ENCODE results near the gene MRPL43. TPM values are rescaled to one million over a fixed set of nuclear protein-coding genes. Genes with fewer than 3 reads are reported as not detected.

MRPL43 gene
- total and polyA plus RNA-seq, 2 donors (not counting 3 experiments of a cell fraction or from before 2014, with no cell fraction given): 75.0 to 144 TPM

DNA sequence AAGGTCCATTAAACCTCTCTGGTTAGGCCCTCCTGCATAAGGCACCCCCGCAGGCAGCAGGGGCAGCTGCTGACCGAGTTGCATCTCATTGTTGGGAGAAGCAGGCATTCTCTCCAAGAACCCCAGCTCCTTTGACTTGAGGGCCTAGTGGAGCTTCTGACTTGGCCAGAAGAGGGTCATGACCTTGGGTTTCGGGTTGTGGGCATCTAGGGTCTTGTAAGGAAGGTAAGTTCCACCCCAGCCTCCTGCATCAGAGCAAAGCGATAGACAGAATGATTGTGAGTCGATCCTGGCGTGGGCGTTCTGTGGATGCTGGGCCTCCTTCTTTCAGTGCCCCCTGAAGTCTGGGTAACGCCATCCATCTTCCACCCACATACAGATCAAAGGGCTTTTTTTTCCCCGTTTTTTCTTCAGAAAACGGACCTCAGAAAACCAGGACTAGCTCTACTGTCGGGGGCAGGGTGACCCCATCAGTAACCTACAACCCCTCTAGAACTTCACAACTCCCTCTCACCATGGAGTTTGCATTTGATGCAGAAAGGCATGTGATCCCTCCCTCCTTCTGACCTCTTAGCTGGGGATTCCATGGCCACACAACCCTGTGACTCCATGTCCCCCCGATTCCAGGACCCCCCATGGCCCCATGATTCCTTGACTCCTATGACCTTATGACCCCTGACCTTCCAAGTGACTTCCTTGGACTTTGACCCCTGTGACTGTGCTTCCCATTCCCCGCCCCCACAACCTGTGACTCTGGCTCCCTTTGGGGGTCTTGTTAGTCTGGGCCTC lies 15.0 kb downstream of the MRPL43 start:
- BruUV-seq (replicated peaks): no TSS peak
- no peaks in the 10 kb centered on the region for H3K9me1 ChIP-seq (replicated peaks; ENCODE audit: control insufficient read depth, extremely low read depth, insufficient read depth, low read length)
- no peaks in the 10 kb centered on the region for H3K79me2 ChIP-seq (ENCODE audit: control insufficient read depth, insufficient read depth, low read length)
- POLR2A ChIA-PET: no interaction called here
- DNase-seq (ENCODE audit: low read depth, low spot score): no peak
- CTCF ChIA-PET: interaction anchor here (2.1 kb wide), 1 partner anchor 42 kb away, joined by 9 read pairs; no protein-coding TSS in a partner anchor
- dilution Hi-C loops (cut with MboI; ENCODE audit: extremely low pct_ligation_motif_present, low sequenced_read_pairs) (no loop called here), intact Hi-C loops (cut with micrococcal nuclease) (no loop called here)
- FAIRE-seq: no peak
- H4K20me1 ChIP-seq (replicated peaks; ENCODE audit: control insufficient read depth, extremely low read depth, insufficient read depth, low read length): no peaks in the 10 kb centered on the region
- no peaks in the 10 kb centered on the region for H3K27me3 ChIP-seq (ENCODE audit: control insufficient read depth in 2 of 2, insufficient read depth in 2 of 2, low read length in 2 of 2)
- H3K4me3 ChIP-seq (replicated peaks in 1 of 3; ENCODE audit: insufficient read depth in 1 of 3, low read depth in 1 of 3, low read length in 3 of 3): no peak overlapping the region
- H3K27ac ChIP-seq (ENCODE audit: insufficient read depth, low read depth, low read length): no peak overlapping the region
- H3K4me2 ChIP-seq (ENCODE audit: insufficient read depth, low read length): no peak overlapping the region
- no peaks in the 10 kb centered on the region for H3K36me3 ChIP-seq (ENCODE audit: control insufficient read depth in 2 of 2, extremely low read depth in 1 of 2, insufficient read depth in 2 of 2, low read length in 2 of 2)
- TF ChIP-seq EZH2 (IDR thresholded peaks at IDR 0.05; ENCODE audit: borderline replicate concordance, low read depth, low read length, severe bottlenecking) (no peak), FOS (IDR thresholded peaks at IDR 0.05; ENCODE audit: borderline replicate concordance, insufficient read depth, low read length) (no peak), MYC (IDR thresholded peaks at IDR 0.05; ENCODE audit: low read depth, low read length) (no peak), POLR2AphosphoS5 (IDR thresholded peaks at IDR 0.05; ENCODE audit: insufficient read depth, low read depth, low read length) (no peak), POLR2A (IDR thresholded peaks at IDR 0.05; ENCODE audit: low read depth, low read length) (no peak), JUN (IDR thresholded peaks at IDR 0.05; ENCODE audit: borderline replicate concordance, insufficient read depth, insufficient read length, low read depth) (no peak), GATA2 (IDR thresholded peaks at IDR 0.05; ENCODE audit: insufficient read depth, insufficient read length, low read depth, low read length) (no peak)
- TF ChIP-seq, protein P1, sequence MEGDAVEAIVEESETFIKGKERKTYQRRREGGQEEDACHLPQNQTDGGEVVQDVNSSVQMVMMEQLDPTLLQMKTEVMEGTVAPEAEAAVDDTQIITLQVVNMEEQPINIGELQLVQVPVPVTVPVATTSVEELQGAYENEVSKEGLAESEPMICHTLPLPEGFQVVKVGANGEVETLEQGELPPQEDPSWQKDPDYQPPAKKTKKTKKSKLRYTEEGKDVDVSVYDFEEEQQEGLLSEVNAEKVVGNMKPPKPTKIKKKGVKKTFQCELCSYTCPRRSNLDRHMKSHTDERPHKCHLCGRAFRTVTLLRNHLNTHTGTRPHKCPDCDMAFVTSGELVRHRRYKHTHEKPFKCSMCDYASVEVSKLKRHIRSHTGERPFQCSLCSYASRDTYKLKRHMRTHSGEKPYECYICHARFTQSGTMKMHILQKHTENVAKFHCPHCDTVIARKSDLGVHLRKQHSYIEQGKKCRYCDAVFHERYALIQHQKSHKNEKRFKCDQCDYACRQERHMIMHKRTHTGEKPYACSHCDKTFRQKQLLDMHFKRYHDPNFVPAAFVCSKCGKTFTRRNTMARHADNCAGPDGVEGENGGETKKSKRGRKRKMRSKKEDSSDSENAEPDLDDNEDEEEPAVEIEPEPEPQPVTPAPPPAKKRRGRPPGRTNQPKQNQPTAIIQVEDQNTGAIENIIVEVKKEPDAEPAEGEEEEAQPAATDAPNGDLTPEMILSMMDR (IDR thresholded peaks at IDR 0.05; ENCODE audit: extremely low read depth in 1 of 2, insufficient read depth in 1 of 2, low read depth in 1 of 2, low read length in 2 of 2): no peak
- TF ChIP-seq, protein P2, sequence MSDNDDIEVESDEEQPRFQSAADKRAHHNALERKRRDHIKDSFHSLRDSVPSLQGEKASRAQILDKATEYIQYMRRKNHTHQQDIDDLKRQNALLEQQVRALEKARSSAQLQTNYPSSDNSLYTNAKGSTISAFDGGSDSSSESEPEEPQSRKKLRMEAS (IDR thresholded peaks at IDR 0.05; ENCODE audit: insufficient read depth, insufficient read length): no peak
- no peak overlapping the region for H3K9ac ChIP-seq (replicated peaks; ENCODE audit: extremely low read depth, insufficient read depth, low read length)
- H3K4me1 ChIP-seq (ENCODE audit: control insufficient read depth, extremely low read depth, insufficient read depth, low read length): peaks cover 12% of the 10 kb centered on the region
- H3K9me3 ChIP-seq (replicated peaks; ENCODE audit: control insufficient read depth, insufficient read depth, low read length): no peaks in the 10 kb centered on the region
- H2AFZ ChIP-seq (ENCODE audit: low read depth, low read length): no peak overlapping the region
